HepG2 (cell line): Measurements from ENCODE around the gene SPACDR. TPM values are rescaled to one million over a fixed set of nuclear protein-coding genes. Genes with fewer than 3 reads are reported as not detected.

Experiments used
- CBX1 ChIP-seq: IDR thresholded peaks from one replicate; pipeline ENCODE4 v1.6.1; 2016; ENCODE audit warnings: antibody characterized with exemption, low read depth
- ELF4 ChIP-seq: sonication (generic); formaldehyde crosslinking; IDR thresholded peaks from 2 replicates; pipeline ENCODE4 v1.5.0; 2020; ENCODE audit warnings: missing genetic modification reagents, mild to moderate bottlenecking, moderate library complexity, borderline replicate concordance
- SMC3 ChIP-seq: IDR thresholded peaks from 2 replicates; pipeline ENCODE4 v1.6.1; 2011; ENCODE audit warnings: low read length, improper control_type of control experiment
- ZFP36L1 ChIP-seq: sonication (generic); formaldehyde crosslinking; IDR thresholded peaks from 2 replicates; pipeline ENCODE4 v1.8.0; 2022; ENCODE audit warnings: mild to moderate bottlenecking, missing genetic modification reagents, moderate library complexity
- ZNF136 ChIP-seq: sonication (generic); formaldehyde crosslinking; IDR thresholded peaks from 2 replicates; pipeline ENCODE4 v1.8.1; 2022; ENCODE audit warnings: low read depth, mild to moderate bottlenecking, moderate library complexity, missing genetic modification reagents
- ZNF749 ChIP-seq: sonication (generic); formaldehyde crosslinking; IDR thresholded peaks from 2 replicates; pipeline ENCODE4 v1.8.0; 2022; ENCODE audit warnings: mild to moderate bottlenecking, missing genetic modification reagents, moderate library complexity, borderline replicate concordance
- polyA plus RNA-seq, 8 experiments: library from polyadenylated mRNA; depleted of rRNA in 3 of 8; stranded (reverse) in 7 of 8; unstranded in 1 of 8; fragments of >200 nt; fragmentation: Illumina TruSeq in 4 of 8; extraction: Trizol in 4 of 8; gene quantifications; 2 replicates each; pipeline versions ENCODE4 v1.2.1 to v1.2.3, GENCODE V29; 2011 to 2016; ENCODE audit warnings: low read depth in 4 of 8, missing spikeins in 1 of 8, mixed read lengths in 1 of 8; ENCODE audit not compliant: insufficient read depth in 1 of 8
- total RNA-seq, 5 experiments: library from RNA; depleted of rRNA; stranded (reverse); fragments of >200 nt; fragmentation: Illumina TruSeq; extraction: Trizol; gene quantifications; 2 replicates each; pipeline ENCODE4 v1.2.3, GENCODE V29; 2016; ENCODE audit warnings: low read depth in 1 of 5
- TF ChIP-seq, protein P1 (sequence below): sonication (generic); formaldehyde crosslinking; IDR thresholded peaks from 2 replicates; pipeline ENCODE4 v1.4.0; 2020; ENCODE audit warnings: missing genetic modification reagents, borderline replicate concordance
- TF ChIP-seq, protein P2 (sequence below): sonication (generic); formaldehyde crosslinking; IDR thresholded peaks from 2 replicates; pipeline ENCODE4 v1.8.0; 2022; ENCODE audit warnings: mild to moderate bottlenecking, missing genetic modification reagents, moderate library complexity
- TF ChIP-seq, protein P3 (sequence below): sonication (generic); formaldehyde crosslinking; IDR thresholded peaks from 2 replicates; pipeline ENCODE4 v1.8.1; 2023; ENCODE audit warnings: mild to moderate bottlenecking, missing genetic modification reagents, borderline replicate concordance
- TF ChIP-seq, protein P4 (sequence below): sonication (generic); formaldehyde crosslinking; IDR thresholded peaks from 2 replicates; pipeline ENCODE4 v1.5.0; 2020; ENCODE audit warnings: mild to moderate bottlenecking, missing genetic modification reagents, moderate library complexity
- TF ChIP-seq, protein P5 (sequence below): sonication (generic); formaldehyde crosslinking; IDR thresholded peaks from 2 replicates; pipeline ENCODE4 v1.4.0; 2020; ENCODE audit warnings: missing genetic modification reagents
- TF ChIP-seq, protein P6 (sequence below): sonication (generic); formaldehyde crosslinking; IDR thresholded peaks from 2 replicates; pipeline ENCODE4 v1.4.0; 2020; ENCODE audit warnings: missing genetic modification reagents, borderline replicate concordance

The SPACDR gene
- total and polyA plus RNA-seq, 2 of the 13 experiments (the other 11 are each of a cell fraction or from before 2014, with no cell fraction given): 0.41 TPM; not detected in 1

DNA sequence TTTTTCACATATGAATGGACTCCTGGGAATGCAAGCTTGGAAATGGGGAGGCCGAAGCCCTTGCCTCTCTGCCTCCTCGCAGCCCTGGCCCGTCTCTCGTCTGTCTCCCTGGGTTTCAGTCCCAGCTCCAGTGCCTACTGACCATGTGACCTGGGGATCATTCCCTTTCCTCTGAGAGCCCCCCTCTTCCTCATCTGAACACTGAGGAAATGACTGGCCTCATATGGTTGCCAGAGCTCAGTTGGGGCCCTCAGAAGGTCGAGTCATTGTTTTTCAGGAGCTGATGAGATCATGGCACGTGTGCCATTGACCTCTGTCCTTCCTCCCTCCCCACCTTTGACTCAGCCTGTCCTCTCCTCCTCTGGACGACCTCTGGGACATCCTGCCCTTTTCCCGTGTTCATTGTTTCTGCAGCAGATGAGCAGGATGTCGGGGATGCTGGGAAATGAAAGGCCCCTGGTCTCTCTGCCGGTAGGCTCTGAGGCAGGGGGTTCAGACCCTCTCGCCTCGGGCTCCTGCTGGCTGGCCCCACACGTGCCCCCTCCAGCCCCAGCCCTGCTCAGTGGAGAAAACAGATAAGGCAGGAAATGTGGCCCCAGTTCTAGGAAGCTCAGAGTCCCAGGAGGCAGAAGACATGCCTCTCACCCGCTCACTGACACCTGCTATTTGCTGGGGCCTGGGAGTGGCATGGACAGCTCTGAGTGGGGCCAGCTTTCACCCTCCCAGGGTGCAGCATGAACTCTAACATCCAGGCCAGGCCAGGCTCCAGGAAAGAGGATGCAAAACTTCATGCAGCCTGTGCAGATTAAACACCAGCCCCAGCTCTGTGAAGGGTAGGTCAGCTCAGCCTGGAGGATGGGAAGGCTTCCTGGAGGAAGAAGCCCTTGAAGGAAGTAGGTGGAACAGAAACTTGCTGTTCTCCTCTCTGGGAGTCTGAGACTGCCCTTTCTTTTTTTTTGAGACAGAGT lies 19.5 kb downstream of the SPACDR start (continued):
- TF ChIP-seq, protein P1, sequence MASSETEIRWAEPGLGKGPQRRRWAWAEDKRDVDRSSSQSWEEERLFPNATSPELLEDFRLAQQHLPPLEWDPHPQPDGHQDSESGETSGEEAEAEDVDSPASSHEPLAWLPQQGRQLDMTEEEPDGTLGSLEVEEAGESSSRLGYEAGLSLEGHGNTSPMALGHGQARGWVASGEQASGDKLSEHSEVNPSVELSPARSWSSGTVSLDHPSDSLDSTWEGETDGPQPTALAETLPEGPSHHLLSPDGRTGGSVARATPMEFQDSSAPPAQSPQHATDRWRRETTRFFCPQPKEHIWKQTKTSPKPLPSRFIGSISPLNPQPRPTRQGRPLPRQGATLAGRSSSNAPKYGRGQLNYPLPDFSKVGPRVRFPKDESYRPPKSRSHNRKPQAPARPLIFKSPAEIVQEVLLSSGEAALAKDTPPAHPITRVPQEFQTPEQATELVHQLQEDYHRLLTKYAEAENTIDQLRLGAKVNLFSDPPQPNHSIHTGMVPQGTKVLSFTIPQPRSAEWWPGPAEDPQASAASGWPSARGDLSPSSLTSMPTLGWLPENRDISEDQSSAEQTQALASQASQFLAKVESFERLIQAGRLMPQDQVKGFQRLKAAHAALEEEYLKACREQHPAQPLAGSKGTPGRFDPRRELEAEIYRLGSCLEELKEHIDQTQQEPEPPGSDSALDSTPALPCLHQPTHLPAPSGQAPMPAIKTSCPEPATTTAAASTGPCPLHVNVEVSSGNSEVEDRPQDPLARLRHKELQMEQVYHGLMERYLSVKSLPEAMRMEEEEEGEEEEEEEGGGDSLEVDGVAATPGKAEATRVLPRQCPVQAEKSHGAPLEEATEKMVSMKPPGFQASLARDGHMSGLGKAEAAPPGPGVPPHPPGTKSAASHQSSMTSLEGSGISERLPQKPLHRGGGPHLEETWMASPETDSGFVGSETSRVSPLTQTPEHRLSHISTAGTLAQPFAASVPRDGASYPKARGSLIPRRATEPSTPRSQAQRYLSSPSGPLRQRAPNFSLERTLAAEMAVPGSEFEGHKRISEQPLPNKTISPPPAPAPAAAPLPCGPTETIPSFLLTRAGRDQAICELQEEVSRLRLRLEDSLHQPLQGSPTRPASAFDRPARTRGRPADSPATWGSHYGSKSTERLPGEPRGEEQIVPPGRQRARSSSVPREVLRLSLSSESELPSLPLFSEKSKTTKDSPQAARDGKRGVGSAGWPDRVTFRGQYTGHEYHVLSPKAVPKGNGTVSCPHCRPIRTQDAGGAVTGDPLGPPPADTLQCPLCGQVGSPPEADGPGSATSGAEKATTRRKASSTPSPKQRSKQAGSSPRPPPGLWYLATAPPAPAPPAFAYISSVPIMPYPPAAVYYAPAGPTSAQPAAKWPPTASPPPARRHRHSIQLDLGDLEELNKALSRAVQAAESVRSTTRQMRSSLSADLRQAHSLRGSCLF: no peak
- TF ChIP-seq, protein P2, sequence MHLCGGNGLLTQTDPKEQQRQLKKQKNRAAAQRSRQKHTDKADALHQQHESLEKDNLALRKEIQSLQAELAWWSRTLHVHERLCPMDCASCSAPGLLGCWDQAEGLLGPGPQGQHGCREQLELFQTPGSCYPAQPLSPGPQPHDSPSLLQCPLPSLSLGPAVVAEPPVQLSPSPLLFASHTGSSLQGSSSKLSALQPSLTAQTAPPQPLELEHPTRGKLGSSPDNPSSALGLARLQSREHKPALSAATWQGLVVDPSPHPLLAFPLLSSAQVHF (CRISPR knock-in tag): no peak
- no peak; the same call in 1 of the 2 replicates for TF ChIP-seq ZNF136 (CRISPR knock-in tag)
- TF ChIP-seq, protein P3, sequence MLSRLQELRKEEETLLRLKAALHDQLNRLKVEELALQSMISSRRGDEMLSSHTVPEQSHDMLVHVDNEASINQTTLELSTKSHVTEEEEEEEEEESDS (CRISPR knock-in tag): peak; percentile 71; the same call in 1 of the 2 replicates
- TF ChIP-seq ZNF749: no peak
- TF ChIP-seq, protein P4, sequence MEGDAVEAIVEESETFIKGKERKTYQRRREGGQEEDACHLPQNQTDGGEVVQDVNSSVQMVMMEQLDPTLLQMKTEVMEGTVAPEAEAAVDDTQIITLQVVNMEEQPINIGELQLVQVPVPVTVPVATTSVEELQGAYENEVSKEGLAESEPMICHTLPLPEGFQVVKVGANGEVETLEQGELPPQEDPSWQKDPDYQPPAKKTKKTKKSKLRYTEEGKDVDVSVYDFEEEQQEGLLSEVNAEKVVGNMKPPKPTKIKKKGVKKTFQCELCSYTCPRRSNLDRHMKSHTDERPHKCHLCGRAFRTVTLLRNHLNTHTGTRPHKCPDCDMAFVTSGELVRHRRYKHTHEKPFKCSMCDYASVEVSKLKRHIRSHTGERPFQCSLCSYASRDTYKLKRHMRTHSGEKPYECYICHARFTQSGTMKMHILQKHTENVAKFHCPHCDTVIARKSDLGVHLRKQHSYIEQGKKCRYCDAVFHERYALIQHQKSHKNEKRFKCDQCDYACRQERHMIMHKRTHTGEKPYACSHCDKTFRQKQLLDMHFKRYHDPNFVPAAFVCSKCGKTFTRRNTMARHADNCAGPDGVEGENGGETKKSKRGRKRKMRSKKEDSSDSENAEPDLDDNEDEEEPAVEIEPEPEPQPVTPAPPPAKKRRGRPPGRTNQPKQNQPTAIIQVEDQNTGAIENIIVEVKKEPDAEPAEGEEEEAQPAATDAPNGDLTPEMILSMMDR: no peak
- TF ChIP-seq CBX1: no peak
- TF ChIP-seq, protein P5, sequence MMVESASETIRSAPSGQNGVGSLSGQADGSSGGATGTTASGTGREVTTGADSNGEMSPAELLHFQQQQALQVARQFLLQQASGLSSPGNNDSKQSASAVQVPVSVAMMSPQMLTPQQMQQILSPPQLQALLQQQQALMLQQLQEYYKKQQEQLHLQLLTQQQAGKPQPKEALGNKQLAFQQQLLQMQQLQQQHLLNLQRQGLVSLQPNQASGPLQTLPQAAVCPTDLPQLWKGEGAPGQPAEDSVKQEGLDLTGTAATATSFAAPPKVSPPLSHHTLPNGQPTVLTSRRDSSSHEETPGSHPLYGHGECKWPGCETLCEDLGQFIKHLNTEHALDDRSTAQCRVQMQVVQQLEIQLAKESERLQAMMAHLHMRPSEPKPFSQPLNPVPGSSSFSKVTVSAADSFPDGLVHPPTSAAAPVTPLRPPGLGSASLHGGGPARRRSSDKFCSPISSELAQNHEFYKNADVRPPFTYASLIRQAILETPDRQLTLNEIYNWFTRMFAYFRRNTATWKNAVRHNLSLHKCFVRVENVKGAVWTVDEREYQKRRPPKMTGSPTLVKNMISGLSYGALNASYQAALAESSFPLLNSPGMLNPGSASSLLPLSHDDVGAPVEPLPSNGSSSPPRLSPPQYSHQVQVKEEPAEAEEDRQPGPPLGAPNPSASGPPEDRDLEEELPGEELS (CRISPR knock-in tag): peak; percentile 81
- peak; percentile 4; the same call in 1 of the 2 replicates for TF ChIP-seq SMC3
- TF ChIP-seq ELF4 (CRISPR knock-in tag): peak; percentile 73
- peak; percentile 74; the same call in 1 of the 2 replicates for TF ChIP-seq ZFP36L1 (CRISPR knock-in tag)
- TF ChIP-seq, protein P6, sequence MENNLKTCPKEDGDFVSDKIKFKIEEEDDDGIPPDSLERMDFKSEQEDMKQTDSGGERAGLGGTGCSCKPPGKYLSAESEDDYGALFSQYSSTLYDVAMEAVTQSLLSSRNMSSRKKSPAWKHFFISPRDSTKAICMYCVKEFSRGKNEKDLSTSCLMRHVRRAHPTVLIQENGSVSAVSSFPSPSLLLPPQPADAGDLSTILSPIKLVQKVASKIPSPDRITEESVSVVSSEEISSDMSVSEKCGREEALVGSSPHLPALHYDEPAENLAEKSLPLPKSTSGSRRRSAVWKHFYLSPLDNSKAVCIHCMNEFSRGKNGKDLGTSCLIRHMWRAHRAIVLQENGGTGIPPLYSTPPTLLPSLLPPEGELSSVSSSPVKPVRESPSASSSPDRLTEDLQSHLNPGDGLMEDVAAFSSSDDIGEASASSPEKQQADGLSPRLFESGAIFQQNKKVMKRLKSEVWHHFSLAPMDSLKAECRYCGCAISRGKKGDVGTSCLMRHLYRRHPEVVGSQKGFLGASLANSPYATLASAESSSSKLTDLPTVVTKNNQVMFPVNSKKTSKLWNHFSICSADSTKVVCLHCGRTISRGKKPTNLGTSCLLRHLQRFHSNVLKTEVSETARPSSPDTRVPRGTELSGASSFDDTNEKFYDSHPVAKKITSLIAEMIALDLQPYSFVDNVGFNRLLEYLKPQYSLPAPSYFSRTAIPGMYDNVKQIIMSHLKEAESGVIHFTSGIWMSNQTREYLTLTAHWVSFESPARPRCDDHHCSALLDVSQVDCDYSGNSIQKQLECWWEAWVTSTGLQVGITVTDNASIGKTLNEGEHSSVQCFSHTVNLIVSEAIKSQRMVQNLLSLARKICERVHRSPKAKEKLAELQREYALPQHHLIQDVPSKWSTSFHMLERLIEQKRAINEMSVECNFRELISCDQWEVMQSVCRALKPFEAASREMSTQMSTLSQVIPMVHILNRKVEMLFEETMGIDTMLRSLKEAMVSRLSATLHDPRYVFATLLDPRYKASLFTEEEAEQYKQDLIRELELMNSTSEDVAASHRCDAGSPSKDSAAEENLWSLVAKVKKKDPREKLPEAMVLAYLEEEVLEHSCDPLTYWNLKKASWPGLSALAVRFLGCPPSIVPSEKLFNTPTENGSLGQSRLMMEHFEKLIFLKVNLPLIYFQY (CRISPR knock-in tag): no peak
